Activated CD8-positive, alpha-beta T cell treated with anti-CD3 and anti-CD28 coated beads for 36 hours (primary cell): ENCODE measurements around the gene SINHCAF. TPM values are rescaled to one million over a fixed set of nuclear protein-coding genes. Genes with fewer than 3 reads are reported as not detected.

Experiments used
- ATAC-seq: fragments of 200-7000 bp; cut with Tn5 transposase; one replicate; pipeline ENCODE4 v1.10.0; 2021; ENCODE audit warnings: mild to moderate bottlenecking, moderate library complexity
- CTCF ChIA-PET: fragments of 350-600 bp; sonication (Branson Sonifier 250); formaldehyde crosslinking; loops from one replicate; lab custom pipeline; 2021; ENCODE audit warnings: antibody characterized with exemption; lab: Charles Lee
- POLR2A ChIA-PET: fragments of 350-600 bp; sonication (Branson Sonifier 250); formaldehyde crosslinking; loops from one replicate; lab custom pipeline; 2021; ENCODE audit warnings: antibody characterized with exemption; lab: Charles Lee
- DNase-seq: peaks from one replicate; pipeline ENCODE4 v3.0.0-alpha.2; 2020
- H3K27ac Mint-ChIP-seq: one replicate; pipeline ENCODE4 v1.8.0; 2021; ENCODE audit warnings: mild to moderate bottlenecking, mixed read lengths
- H3K27me3 Mint-ChIP-seq: one replicate; pipeline ENCODE4 v1.8.0; 2021; ENCODE audit warnings: mixed read lengths
- H3K36me3 Mint-ChIP-seq: one replicate; pipeline ENCODE4 v1.8.0; 2021; ENCODE audit warnings: low read depth, mixed read lengths
- H3K4me1 Mint-ChIP-seq: one replicate; pipeline ENCODE4 v1.8.0; 2021; ENCODE audit warnings: low read depth, mixed read lengths
- H3K4me3 Mint-ChIP-seq: one replicate; pipeline ENCODE4 v1.8.0; 2021; ENCODE audit warnings: mild to moderate bottlenecking, moderate library complexity, mixed read lengths
- H3K9me3 Mint-ChIP-seq: one replicate; pipeline ENCODE4 v1.8.0; 2021; ENCODE audit warnings: mixed read lengths
- CTCF ChIP-seq: fragments of 200-600 bp; IDR thresholded peaks from one replicate; pipeline ENCODE4 v1.8.0; 2022; ENCODE audit warnings: antibody characterized with exemption, mild to moderate bottlenecking
- intact Hi-C: fragments of 100-400 bp; cut with micrococcal nuclease; formaldehyde crosslinking; loops from one replicate; pipeline ENCODE4 v1.10.0; 2022
- total RNA-seq, 2 experiments: library from RNA; stranded (reverse); gene quantifications; one replicate each; pipeline ENCODE4 v1.2.3, GENCODE V29; 2021

The SINHCAF gene
- total RNA-seq, 2 experiments from 2014 or later = 171 to 184 TPM

GRCh38 chr12:31297572-31298514 is 28.1 kb downstream of the SINHCAF start:
- Mint-ChIP-seq H3K4me1 (peaks cover 39% of the 10 kb centered on the region), H3K9me3 (no peaks in the 10 kb centered on the region), H3K27me3 (no peaks in the 10 kb centered on the region), H3K36me3 (peaks cover 70% of the 10 kb centered on the region), H3K27ac (peak overlapping the region; percentile 61), H3K4me3 (no peak overlapping the region)
- intact Hi-C loops = no loop called here
- no peak for DNase-seq
- no peak for ATAC-seq
- ChIA-PET POLR2A (interaction anchor here (0.6 to 1.5 kb wide), 3 partner anchors 19 to 698 kb away, joined by 3 read pairs; no protein-coding TSS in a partner anchor), CTCF (interaction anchor here (0.9 to 3.9 kb wide), 3 partner anchors 17 to 32 kb away, joined by 3 to 33 read pairs (median 5); no protein-coding TSS in a partner anchor)
- TF ChIP-seq CTCF = no peak

DNA sequence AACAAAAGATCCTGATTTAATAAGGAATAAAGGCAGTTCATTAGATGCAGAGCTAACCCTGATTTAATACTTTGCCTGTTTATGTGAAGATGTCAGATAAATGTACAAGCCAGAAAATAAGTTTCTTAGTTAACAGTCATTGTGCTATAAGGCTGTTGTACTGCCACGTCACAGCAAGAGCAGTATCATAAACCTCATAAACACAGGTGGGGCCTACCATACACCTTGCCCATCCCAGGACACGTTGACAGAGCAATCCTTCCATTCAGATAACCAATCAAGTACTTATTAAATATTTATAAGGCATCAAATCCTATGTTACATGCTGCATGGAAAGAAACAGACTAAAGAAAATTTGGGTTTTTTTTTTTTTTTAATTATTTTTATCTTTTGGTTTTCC is 36.5 kb downstream of the SINHCAF start:
- H3K36me3 Mint-ChIP-seq = peaks cover 71% of the 10 kb centered on the region
- ATAC-seq (no peak), DNase-seq (no peak)
- intact Hi-C loops = no loop called here
- H3K4me1 Mint-ChIP-seq = peaks cover 7% of the 10 kb centered on the region
- peak overlapping the region; percentile 75 for H3K27ac Mint-ChIP-seq
- CTCF ChIA-PET = interaction anchor here (3.2 kb wide), 1 partner anchor 17 kb away, joined by 18 read pairs; no protein-coding TSS in a partner anchor
- no peak for TF ChIP-seq CTCF
- POLR2A ChIA-PET = interaction anchor here (0.6 kb wide), 1 partner anchor 411 kb away, joined by 7 read pairs; no protein-coding TSS in a partner anchor
- no peaks in the 10 kb centered on the region for H3K9me3 Mint-ChIP-seq
- H3K27me3 Mint-ChIP-seq = no peaks in the 10 kb centered on the region
- no peak overlapping the region for H3K4me3 Mint-ChIP-seq

DNA sequence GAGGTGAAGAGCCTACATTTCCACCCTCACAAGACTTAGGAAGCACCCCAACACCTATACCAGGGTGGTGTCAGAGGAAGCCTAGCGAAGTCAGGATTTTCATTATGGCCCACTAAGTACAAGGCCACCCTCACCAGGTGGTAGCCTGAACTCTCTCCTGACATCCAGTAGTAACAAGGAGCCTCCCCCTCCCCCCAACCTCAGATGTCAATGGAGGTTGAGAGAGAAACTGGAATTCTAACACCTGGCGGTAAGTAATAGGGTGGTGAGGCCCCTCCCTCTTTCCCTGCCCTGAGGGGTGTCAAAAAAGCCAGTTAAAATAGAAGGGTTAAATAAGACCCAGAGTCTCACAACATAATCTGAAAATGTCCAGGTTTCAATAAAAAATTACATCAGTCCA is 37.6 kb downstream of the SINHCAF start:
- DNase-seq (no peak), ATAC-seq (no peak)
- Mint-ChIP-seq H3K27ac (peak overlapping the region; percentile 63), H3K4me1 (peaks cover 7% of the 10 kb centered on the region), H3K27me3 (no peaks in the 10 kb centered on the region), H3K4me3 (no peak overlapping the region), H3K9me3 (no peaks in the 10 kb centered on the region), H3K36me3 (peaks cover 73% of the 10 kb centered on the region)
- ChIA-PET POLR2A (no interaction called here), CTCF (interaction anchor here (3.2 kb wide), 1 partner anchor 16 kb away, joined by 18 read pairs; no protein-coding TSS in a partner anchor)
- intact Hi-C loops = no loop called here
- TF ChIP-seq CTCF = no peak

DNA sequence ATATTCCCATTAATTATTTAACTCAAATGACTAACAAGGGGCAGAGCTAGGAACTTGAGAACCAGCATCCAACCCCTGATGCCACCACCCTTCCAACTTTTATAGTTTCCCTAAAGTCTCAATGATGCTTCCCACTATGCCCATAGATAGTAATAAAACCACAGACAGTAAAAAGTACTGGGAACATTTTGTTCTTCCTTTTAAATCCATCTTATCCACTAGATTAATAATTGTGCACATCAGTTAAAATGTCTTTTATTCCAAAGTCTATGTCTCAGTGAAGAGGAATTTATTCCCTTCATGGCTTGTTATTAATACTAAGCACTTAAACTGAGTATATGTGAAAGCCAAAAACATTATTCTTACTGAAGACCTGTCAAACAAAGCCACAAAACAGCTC is 45.8 kb downstream of the SINHCAF start:
- peak overlapping the region; percentile 28 for H3K27ac Mint-ChIP-seq
- H3K4me1 Mint-ChIP-seq = peaks cover 2% of the 10 kb centered on the region
- no peak for ATAC-seq
- H3K27me3 Mint-ChIP-seq = no peaks in the 10 kb centered on the region
- no peak overlapping the region for H3K4me3 Mint-ChIP-seq
- ChIA-PET CTCF (interaction anchor here (0.6 kb wide), 1 partner anchor 8 kb away, joined by 3 read pairs; no protein-coding TSS in a partner anchor), POLR2A (no interaction called here)
- no peak for DNase-seq
- intact Hi-C loops = no loop called here
- TF ChIP-seq CTCF = no peak
- H3K9me3 Mint-ChIP-seq = no peaks in the 10 kb centered on the region
- peaks cover 53% of the 10 kb centered on the region for H3K36me3 Mint-ChIP-seq
